ENCODE results near the gene HEATR5A.
A peak's percentile ranks its signal among the peaks of the same experiment; 100 is the strongest.
"Not testable (repeated sequence)": the region's sequence is repeated elsewhere in the genome, so short reads cannot be mapped to it uniquely, and the experiment has no call there.

HEATR5A gene

DNA sequence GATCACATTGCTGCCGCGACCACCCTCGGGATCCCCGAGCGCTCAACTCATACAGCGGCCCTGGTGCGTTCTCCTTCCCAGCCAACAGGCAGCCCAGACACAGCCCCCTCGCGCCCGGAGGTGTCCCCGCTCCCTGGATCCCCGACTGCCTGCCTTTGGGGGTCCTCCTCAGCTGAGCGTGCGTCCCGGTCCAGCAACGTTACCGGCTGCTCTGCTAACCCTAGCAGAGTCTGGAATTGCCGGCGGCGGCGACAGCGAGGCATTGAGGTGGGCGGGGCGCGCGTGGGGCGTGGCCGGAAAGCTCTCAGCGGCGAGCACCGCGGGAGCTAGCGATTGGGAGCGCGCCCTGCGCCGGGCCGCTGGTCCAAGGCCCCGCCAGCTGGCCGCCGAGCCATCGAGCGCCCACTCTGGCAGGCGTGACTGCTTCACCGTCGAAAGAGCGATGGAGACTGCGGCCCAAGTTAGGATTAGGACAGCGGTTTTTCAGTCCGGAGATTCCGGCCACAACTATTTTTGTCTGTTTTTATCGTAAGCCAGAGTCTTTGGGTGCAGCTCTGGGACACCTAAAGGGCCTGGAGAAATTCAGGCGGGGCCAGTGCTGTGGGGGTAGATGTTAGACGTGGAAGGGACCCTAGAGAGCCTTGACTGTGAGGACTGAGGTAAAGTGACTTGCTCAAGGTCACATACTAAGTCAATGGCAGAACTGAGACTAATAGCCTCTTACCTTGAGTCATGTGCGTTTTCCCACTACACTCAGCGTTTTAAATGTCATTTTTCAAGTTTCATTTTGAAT, at the start of gene HEATR5A:
Gene HEATR5A, minus strand, starts transcription at position 232 of the 793 bp plus-strand sequence. CDS start 17,575 bp downstream, outside the sequence.
- peak; percentile 94 for DNase-seq

- DNase-seq, result no peak
Measured at GRCh38 chr14:31466554-31466953, 46.2 kb upstream of the HEATR5A start.

DNA sequence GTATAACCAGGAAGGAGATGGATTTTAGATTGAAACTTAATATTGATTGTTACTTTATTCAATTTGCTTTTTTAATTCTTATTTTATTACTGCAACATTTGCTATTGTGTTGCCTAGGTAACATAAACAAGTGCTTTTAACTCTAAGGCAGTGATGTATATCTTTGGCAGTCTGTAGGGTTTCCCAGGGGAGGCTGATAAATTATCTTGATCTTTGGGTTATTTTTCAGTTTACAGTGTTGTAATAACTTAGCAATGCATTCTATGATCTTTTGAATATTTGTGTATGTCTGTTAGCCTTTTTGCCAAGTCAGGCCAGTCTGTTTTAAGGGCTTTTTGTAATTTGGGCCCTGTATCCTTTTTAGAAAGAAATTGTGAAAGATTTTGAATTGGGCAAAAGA, 44.8 kb upstream of the HEATR5A start:
- DNase-seq, result no peak

DNA sequence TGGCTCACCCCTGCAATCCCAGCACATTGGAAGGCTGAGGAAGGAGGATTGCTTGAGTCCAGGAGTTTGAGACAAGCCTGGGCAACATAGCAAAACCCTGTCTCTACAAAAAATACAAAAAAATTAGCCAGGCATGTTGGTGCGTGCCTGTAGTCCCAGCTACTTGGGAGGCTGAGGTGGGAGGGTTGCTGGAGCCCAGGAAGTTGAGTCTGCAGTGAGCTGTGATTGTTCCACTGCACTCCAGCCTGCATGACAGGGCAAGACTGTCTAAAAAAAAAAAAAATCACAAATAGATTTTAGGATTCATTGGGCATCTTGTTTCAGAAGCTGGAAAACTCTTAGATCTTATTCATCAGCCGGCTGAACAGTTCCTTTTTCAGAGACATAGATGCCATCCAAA, 42.1 kb upstream of the HEATR5A start:
- not testable (repeated sequence) for DNase-seq

- DNase-seq, result no peak
Measured at GRCh38 chr14:31461545-31461944, 41.2 kb upstream of the HEATR5A start.

GRCh38 chr14:31457665-31458659, 37.6 kb upstream of the HEATR5A start:
- no peak for DNase-seq

DNA sequence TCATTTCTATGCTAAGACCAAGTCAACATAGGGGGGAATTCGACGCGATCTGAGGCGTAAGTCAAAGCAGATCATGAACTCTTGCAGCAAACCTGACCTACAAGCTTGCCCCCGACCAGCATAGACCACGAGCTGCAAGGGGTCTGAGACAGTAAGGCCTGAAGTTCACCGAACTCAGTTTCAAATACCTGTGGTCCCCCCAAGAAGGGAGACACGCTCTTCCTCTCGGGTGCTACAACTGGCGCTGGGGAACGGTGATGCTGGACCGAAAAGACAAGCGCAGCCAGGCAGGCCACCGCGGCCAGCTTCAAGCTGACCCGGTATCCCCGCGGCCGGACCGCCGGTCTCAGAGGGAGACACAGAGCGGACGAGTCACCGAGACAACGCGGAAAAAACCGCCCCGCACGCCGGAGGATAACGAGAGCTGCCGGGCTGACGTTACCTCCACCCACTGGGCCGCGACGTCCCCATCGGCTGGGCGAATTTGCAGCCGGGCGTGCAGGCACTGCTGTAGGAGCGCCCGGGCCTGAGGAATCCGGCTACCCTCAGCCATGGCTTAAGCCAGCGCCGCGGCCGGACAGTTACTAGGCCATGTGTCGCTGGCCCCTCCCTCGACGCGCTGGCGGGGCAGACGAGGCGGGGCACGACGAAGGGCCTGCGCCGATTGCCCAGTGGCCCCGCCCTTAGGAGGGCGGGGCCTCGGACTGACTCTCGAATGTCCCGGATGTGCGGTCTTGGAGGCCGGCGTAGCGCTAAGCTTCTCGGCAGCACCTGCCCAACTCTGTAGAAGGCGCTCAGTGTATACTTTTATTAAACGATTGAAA, 36.7 kb upstream of the HEATR5A start, which contains the start of gene DTD2:
Gene DTD2, minus strand, starts transcription at position 666 of the 824 bp plus-strand sequence. Its CDS starts 113 bp downstream, at position 553.
- DNase-seq, result peak; percentile 94

DNA sequence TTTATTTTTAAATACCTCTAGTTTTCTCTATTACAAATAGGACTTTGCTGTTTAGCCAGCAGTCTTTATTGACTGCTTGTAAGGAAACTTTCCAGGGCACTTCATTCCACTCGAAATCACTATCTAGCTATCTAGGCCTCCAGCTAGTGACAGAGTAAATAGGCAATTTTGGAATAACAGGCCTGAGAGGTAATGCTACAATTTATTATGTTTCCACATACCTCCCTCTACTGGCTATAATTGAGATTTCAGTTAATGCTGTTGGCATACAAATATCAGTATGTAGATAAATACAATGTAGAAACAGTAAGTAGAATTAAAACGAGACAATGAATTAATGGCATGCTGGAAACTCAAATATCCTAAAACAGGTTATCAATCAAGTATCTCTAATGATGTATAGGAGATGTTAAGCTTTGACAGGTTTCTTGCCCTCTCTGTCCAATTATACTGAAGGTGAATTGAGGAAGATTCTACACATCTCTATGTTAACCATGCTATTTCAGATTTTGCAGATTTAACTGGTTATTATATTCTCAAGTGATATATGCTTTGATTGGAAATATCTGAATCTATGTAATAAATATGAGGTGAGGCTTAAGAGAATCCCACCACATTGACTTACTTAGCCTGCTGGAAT, 29.7 kb upstream of the HEATR5A start:
- DNase-seq, result peak; percentile 28

DNA sequence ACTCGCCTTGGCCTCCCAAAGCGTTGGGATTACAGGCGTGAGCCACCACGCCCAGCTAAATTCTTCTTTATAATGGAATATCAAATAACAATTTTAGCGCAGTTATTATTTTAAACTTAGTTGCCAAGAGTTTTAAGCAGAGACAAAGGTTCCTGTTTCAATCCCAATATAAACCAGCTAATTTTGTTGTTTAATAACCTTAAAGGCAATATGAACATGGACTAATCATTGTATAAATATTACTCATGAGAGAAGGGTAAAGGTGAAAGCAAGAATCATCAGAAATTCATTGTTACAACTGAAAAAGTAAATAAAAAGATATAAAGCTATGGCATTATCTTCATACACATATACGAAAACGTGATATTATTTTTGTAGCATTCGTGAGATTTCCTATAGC, 28.8 kb upstream of the HEATR5A start:
- DNase-seq, result no peak

DNA sequence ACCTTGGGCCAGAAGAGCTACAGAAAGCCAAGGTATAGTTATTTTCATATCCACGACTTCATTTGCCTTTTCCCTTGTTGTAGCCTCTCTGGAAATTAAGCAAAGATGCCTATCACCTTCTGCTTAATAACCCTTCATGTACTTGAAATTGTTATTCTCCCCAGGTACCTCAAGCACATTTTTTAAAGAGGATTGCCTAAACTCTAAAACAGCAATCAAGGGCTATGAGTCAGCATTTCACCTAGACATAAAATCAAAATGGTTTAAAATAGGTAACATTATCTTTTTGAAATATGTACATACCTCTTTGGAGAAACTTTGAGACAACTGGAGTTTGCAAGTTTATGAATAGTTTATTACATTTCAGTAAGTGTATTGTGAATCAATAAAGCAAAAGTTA, 25.4 kb upstream of the HEATR5A start:
- no peak for DNase-seq

GRCh38 chr14:31442284-31442683, 21.9 kb upstream of the HEATR5A start:
- DNase-seq, result no peak

DNA sequence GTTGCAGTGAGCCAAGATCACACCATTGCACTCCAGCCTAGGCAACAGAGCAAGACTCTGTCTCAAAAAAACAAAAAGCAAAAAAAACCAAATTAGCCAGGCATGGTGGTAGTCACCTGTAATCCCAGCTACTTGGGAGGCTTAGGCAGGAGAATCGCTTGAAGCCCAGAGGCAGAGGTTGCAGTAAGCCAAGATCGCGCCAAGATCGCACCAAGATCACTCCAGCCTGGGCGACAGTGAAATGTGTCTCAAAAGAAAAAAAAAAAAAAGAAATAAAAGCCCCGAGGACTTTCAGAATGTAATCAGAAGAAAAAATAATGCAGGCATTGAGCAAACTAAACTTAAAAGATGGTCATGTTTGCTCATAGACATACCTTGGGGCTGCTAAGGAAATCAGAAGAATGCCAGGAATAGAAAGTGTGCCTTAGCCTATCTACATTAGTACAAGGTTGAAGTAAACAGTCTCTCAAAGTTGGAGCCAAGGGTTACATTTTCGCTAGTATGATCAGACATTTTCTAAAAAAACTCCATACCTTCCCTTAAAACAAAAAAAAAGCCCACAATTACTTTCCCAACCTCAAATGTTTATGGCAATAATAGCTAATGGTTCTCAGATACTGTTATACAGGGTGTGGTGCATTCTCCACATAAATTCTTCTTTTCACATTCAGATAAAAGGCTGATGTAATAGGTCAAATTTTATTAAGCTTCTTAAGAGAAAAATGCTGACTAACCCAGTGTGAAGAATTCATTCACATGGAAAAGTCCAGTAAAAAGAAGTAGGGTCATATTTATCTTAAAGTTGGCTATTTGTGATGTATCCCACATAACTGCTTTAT, 21.1 kb upstream of the HEATR5A start:
- no peak for DNase-seq

- no peak for DNase-seq
Measured at GRCh38 chr14:31440280-31440679, 19.9 kb upstream of the HEATR5A start.

- DNase-seq, result no peak
Measured at GRCh38 chr14:31439561-31439960, 19.2 kb upstream of the HEATR5A start.

- DNase-seq, result not testable (repeated sequence)
Measured at GRCh38 chr14:31437045-31437691, 16.8 kb upstream of the HEATR5A start.

- DNase-seq, result no peak
Measured at GRCh38 chr14:31435276-31435675, 14.9 kb upstream of the HEATR5A start.

GRCh38 chr14:31430634-31431264, 10.4 kb upstream of the HEATR5A start:
- no peak for DNase-seq

- no peak for DNase-seq
Measured at GRCh38 chr14:31429791-31430190, 9.4 kb upstream of the HEATR5A start.

DNA sequence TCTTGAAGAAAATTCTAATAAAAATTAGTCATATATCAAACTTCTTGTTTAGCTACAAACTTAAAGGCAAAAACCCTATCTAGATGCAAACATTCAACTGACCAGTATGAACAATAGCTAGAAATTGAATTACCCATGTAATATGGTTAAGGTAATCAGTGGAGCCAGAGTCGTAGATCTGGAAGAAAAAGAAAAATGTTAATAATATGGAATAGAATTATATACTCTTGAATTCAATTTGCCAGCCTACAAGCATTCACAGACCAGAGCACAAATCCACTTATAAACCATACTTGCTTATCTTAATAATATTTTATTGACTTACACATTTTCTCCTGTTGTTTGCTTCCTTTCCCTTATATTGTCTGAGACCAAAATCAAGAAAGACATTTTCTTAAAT, 7.7 kb upstream of the HEATR5A start:
- no peak for DNase-seq

GRCh38 chr14:31426663-31427062, 6.3 kb upstream of the HEATR5A start:
- DNase-seq, result no peak
